ENCODE results near the gene RNF5.

RNF5 gene

DNA sequence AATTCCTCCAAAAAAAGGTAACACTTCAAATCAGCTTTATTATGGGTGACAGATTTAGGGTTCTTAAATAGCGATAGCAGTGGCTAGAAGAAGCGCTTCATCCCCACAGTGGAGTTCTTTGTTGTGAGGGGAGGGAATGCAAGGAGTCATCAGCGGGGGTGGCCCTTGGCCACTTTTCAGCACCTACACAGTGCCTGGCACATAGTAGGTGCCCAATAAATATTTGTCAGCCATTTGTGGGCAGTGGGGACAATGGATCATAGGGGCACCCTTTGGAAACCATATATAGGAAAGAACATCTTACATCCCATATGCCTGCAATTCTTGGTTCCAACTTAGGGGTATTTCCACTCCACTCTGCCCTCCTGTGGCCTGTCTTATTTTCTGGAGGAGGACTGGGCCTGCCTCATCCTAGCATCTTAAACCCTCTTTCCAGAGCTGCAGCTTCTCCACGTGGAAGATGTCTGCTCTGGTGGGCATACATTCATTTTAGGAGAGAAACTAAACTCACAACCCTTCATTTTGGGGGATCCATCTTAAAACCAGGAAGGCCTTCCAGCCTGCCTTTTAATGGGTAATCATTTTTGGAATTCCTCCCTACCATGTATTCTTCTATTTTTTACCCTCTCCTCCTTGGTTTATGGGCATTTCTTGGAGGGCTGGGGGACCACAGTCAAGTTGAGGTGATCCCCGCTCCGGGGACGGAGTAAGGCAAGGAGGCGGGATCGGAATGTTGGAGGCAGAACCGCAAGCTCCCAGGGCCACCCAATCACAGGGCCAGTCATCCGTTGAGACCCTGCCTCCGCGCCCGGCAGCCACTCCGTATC lies 16.8 kb downstream of the RNF5 start:
- peak overlapping the region; percentile 63 for H2AFZ ChIP-seq (ENCODE audit: low read depth)
- H3K27me3 ChIP-seq (ENCODE audit: insufficient read depth, low read depth) = no peaks in the 10 kb centered on the region
- H3K4me1 ChIP-seq (ENCODE audit: low read depth, poor library complexity, severe bottlenecking) = peaks cover 60% of the 10 kb centered on the region
- TF ChIP-seq, protein P1, sequence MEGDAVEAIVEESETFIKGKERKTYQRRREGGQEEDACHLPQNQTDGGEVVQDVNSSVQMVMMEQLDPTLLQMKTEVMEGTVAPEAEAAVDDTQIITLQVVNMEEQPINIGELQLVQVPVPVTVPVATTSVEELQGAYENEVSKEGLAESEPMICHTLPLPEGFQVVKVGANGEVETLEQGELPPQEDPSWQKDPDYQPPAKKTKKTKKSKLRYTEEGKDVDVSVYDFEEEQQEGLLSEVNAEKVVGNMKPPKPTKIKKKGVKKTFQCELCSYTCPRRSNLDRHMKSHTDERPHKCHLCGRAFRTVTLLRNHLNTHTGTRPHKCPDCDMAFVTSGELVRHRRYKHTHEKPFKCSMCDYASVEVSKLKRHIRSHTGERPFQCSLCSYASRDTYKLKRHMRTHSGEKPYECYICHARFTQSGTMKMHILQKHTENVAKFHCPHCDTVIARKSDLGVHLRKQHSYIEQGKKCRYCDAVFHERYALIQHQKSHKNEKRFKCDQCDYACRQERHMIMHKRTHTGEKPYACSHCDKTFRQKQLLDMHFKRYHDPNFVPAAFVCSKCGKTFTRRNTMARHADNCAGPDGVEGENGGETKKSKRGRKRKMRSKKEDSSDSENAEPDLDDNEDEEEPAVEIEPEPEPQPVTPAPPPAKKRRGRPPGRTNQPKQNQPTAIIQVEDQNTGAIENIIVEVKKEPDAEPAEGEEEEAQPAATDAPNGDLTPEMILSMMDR (conservative IDR thresholded peaks at IDR 0.05; ENCODE audit: low read depth, low read length) = peak; percentile 82
- H3K9ac ChIP-seq = peak overlapping the region; percentile 7; the same call in 1 of the 2 replicates
- peak overlapping the region; percentile 80 for H3K4me2 ChIP-seq
- H3K36me3 ChIP-seq (ENCODE audit: insufficient read depth) = no peaks in the 10 kb centered on the region
- H4K20me1 ChIP-seq (ENCODE audit: insufficient read depth) = no peaks in the 10 kb centered on the region
- H3K79me2 ChIP-seq (ENCODE audit: insufficient read depth, low read depth) = no peaks in the 10 kb centered on the region
- H3K4me3 ChIP-seq (IDR thresholded peaks at IDR 0.05; ENCODE audit: insufficient read depth, low read depth, low read length) = no peak overlapping the region
- peak overlapping the region; percentile 28 for H3K27ac ChIP-seq

DNA sequence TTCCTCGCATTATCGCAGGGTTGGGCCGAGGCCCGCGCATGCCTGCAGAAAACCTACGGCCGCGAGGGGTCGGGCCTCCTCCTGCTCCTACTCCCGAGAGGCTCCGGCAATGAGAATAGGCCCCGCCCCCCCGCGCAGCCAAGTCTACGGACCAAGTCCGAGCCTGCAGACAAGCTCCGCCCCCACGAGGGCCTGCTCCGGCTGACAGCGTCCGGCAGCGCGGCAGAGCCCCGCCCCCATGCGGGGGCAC lies 17.4 kb downstream of the RNF5 start:
- Histone ChIP-seq H3K27ac (no peak overlapping the region), H3K9ac (no peak overlapping the region; the same call in 1 of the 2 replicates), H3K79me2 (ENCODE audit: insufficient read depth, low read depth) (no peaks in the 10 kb centered on the region), H2AFZ (ENCODE audit: low read depth) (no peak overlapping the region), H3K4me1 (ENCODE audit: low read depth, poor library complexity, severe bottlenecking) (peaks cover 56% of the 10 kb centered on the region), H4K20me1 (ENCODE audit: insufficient read depth) (no peaks in the 10 kb centered on the region), H3K36me3 (ENCODE audit: insufficient read depth) (no peaks in the 10 kb centered on the region), H3K4me3 (IDR thresholded peaks at IDR 0.05; ENCODE audit: insufficient read depth, low read depth, low read length) (no peak overlapping the region), H3K27me3 (ENCODE audit: insufficient read depth, low read depth) (no peaks in the 10 kb centered on the region), H3K4me2 (no peak overlapping the region; the same call in 1 of the 2 replicates)
- TF ChIP-seq, protein P1 (conservative IDR thresholded peaks at IDR 0.05; ENCODE audit: low read depth, low read length) = no peak

DNA sequence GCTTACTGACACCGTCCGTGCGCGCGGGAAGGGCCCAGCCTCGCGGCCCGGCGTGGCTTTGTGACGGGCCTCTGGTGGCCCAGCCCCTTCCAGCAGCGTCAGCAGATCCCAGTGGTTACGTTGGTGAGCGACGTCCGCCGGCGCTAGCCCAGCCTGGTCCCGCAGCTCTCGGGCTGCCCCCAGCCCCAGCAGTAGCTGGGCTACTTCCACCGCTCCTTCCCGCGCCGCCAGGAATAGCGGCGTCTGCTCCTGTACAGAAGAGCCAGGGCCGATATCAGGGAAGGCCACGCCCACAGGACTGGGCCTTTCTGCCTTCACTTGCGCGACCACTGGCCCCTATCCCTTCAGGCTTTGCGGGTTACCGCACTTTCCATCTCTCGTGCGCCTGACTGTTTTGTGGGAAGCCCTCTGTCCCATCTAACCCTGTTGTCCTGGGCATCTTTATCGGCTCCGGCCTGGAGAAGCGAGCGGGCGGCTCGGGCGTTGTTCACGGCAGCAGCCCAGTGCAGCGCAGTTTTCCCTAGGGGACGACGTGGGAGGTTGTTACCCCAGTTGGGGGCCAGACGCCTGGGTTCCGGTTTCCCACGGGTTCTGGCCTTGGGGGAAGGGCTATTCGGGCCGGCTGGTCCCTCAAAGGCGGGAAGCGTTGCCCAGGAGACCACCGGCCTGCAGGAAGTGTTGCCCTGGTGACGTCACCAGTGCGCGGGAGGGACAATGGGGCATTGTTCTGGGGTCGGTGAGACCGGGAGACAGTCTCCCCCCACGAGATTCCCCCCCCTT lies 17.9 kb downstream of the RNF5 start:
- TF ChIP-seq, protein P1 (conservative IDR thresholded peaks at IDR 0.05; ENCODE audit: low read depth, low read length) = no peak
- Histone ChIP-seq H2AFZ (ENCODE audit: low read depth) (peak overlapping the region; percentile 77), H3K27me3 (ENCODE audit: insufficient read depth, low read depth) (no peaks in the 10 kb centered on the region), H3K4me1 (ENCODE audit: low read depth, poor library complexity, severe bottlenecking) (peaks cover 53% of the 10 kb centered on the region), H3K9ac (peak overlapping the region; percentile 93), H3K79me2 (ENCODE audit: insufficient read depth, low read depth) (no peaks in the 10 kb centered on the region), H4K20me1 (ENCODE audit: insufficient read depth) (no peaks in the 10 kb centered on the region), H3K27ac (peak overlapping the region; percentile 86), H3K4me2 (peak overlapping the region; percentile 97), H3K4me3 (IDR thresholded peaks at IDR 0.05; ENCODE audit: insufficient read depth, low read depth, low read length) (no peak overlapping the region), H3K36me3 (ENCODE audit: insufficient read depth) (no peaks in the 10 kb centered on the region)

DNA sequence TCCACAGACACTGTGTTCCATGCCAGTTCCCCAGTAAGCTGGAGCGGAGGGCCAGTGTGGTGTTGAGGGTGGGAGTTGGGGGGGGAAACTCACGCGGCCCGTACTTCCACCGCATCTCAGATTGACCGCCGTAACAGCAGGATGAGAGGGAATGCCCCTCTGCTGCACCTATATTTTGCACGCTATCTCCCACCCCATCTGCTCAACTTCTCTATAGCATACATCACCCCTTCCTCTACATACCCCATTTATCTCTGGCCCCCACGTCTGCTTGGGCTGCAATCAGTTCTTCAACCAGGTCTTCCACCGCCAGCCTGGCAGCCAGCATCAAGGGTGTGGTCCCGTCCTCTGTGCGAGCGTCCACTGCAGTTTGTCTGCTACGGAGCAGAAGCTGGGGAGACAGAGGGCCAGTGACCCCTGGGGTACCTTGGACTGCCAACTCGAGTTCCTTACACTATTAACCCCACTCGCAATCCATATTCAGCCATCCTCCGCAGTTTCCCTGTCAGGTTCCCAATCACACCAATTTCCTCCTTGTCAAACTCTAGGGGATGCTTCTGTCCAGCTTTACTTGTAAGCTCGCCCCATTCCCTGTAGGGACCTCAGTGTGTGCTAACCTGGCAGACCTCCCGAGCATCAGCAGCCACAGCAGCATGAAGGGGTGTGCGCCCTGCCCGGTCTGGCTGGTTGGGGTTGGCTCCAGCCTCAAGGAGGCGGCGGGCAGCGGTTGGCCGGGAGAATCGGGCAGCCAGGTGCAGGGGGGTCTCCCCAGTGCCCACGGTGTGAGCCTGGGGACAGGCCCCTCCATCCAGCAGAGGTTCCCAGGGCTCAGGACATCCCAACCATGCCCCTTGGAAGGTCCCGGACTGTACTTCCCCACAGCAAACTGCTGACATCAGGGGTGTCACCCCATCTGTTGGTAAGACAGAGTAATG lies 18.7 kb downstream of the RNF5 start:
- Histone ChIP-seq H3K27ac (peak overlapping the region; percentile 86), H3K9ac (peak overlapping the region; percentile 93; the same call in 1 of the 2 replicates), H3K4me1 (ENCODE audit: low read depth, poor library complexity, severe bottlenecking) (peaks cover 46% of the 10 kb centered on the region), H2AFZ (ENCODE audit: low read depth) (peak overlapping the region; percentile 77; the same call in 1 of the 2 replicates), H4K20me1 (ENCODE audit: insufficient read depth) (no peaks in the 10 kb centered on the region), H3K4me3 (IDR thresholded peaks at IDR 0.05; ENCODE audit: insufficient read depth, low read depth, low read length) (no peak overlapping the region), H3K36me3 (ENCODE audit: insufficient read depth) (no peaks in the 10 kb centered on the region), H3K27me3 (ENCODE audit: insufficient read depth, low read depth) (no peaks in the 10 kb centered on the region), H3K4me2 (peak overlapping the region; percentile 97), H3K79me2 (ENCODE audit: insufficient read depth, low read depth) (no peaks in the 10 kb centered on the region)
- TF ChIP-seq, protein P1 (conservative IDR thresholded peaks at IDR 0.05; ENCODE audit: low read depth, low read length) = no peak
